K562 (cell line): ENCODE data around the gene RDM1. TPM values are rescaled to one million over a fixed set of nuclear protein-coding genes. Genes with fewer than 3 reads are reported as not detected.

Experiments
- ATAC-seq: fragments of 200-7000 bp; cut with Tn5 transposase; 3 replicates; pipeline ENCODE4 v1.9.1; 2020; ENCODE audit warnings: moderate library complexity
- BruUV-seq: library from RNA; stranded (reverse); fragments of 400-500 nt; replicated peaks from 2 replicates; lab custom pipeline; 2021; lab: Mats Ljungman, UMichigan
- CTCF ChIA-PET: fragments of 300-600 bp; formaldehyde crosslinking; extraction: SDS; loops from one replicate; lab custom pipeline; 2021; ENCODE audit warnings: low intra/inter-chr PET ratio; lab: Yijun Ruan, JAX
- POLR2A ChIA-PET: fragments of 300-600, 350-650 bp; sonication (Branson Sonifier 250); formaldehyde crosslinking; extraction: SDS; loops from one replicate; lab custom pipeline; 2021; ENCODE audit warnings: antibody characterized with exemption, inconsistent platforms; lab: Yijun Ruan, JAX
- DNase-seq, 4 experiments: peaks; one replicate each; pipeline versions ENCODE4 v3.0.0 to v3.0.0-alpha.2; 2011 to 2018; ENCODE audit warnings: low spot score in 3 of 4, mixed read lengths in 3 of 4; ENCODE audit errors: extremely low read depth in 1 of 4
- FAIRE-seq: peaks from 2 replicates; lab custom pipeline; 2011; peaks lifted over from hg19 to GRCh38; lab: Jason Lieb, UNC
- H2AFZ ChIP-seq: 2 replicates; pipeline ENCODE4 v1.6.0; 2011; ENCODE audit warnings: low read depth, low read length, control low read depth, inconsistent platforms
- H3K27ac ChIP-seq: fragments of 200-600 bp; 3 replicates; pipeline ENCODE4 v1.8.0; 2011; ENCODE audit warnings: low read depth, mild to moderate bottlenecking, control low read depth, inconsistent platforms, low read length, moderate library complexity, mixed read lengths; ENCODE audit errors: extremely low read depth
- H3K27me3 ChIP-seq, 2 experiments: fragments of 300-600 bp in 1 of 2; 2 replicates in 1 of 2; 3 replicates in 1 of 2; pipeline versions ENCODE4 v1.6.0 to v1.8.0; 2011; ENCODE audit warnings: inconsistent platforms in 2 of 2, low read length in 2 of 2, mild to moderate bottlenecking in 1 of 2, mixed read lengths in 1 of 2, moderate library complexity in 1 of 2; ENCODE audit not compliant: control insufficient read depth in 2 of 2, insufficient read depth in 2 of 2
- H3K36me3 ChIP-seq: fragments of 300-600 bp; 3 replicates; pipeline ENCODE4 v1.8.0; 2011; ENCODE audit warnings: mild to moderate bottlenecking, low read length, inconsistent platforms; ENCODE audit not compliant: control insufficient read depth, insufficient read depth
- H3K4me1 ChIP-seq, 2 experiments: fragments of 200-600 bp in 1 of 2; replicated peaks in 1 of 2; 2 replicates in 1 of 2; 3 replicates in 1 of 2; pipeline versions ENCODE4 v1.5.1 to v1.8.0; 2011; ENCODE audit warnings: inconsistent platforms in 2 of 2, low read length in 2 of 2, mild to moderate bottlenecking in 1 of 2, mixed read lengths in 1 of 2, moderate library complexity in 1 of 2; ENCODE audit not compliant: control insufficient read depth in 2 of 2, insufficient read depth in 2 of 2
- H3K4me2 ChIP-seq: 2 replicates; pipeline ENCODE4 v1.6.1; 2011; ENCODE audit warnings: low read length, control low read depth, inconsistent platforms, mixed read lengths; ENCODE audit not compliant: insufficient read depth
- H3K4me3 ChIP-seq: fragments of 200-600 bp; sonication (generic), shearing (Covaris generic); 2 replicates; pipeline ENCODE4 v1.5.1; 2016; ENCODE audit warnings: control low read depth, inconsistent platforms
- H3K79me2 ChIP-seq: fragments of 200-600 bp; 3 replicates; pipeline ENCODE4 v1.8.0; 2011; ENCODE audit warnings: low read length, inconsistent platforms; ENCODE audit not compliant: control insufficient read depth, insufficient read depth
- H3K9ac ChIP-seq, 2 experiments: 2 replicates each; pipeline versions ENCODE4 v1.6.0 to v1.6.1; 2011; ENCODE audit warnings: low read depth in 2 of 2, low read length in 2 of 2, control low read depth in 1 of 2, inconsistent platforms in 1 of 2, mild to moderate bottlenecking in 1 of 2, mixed read lengths in 1 of 2; ENCODE audit not compliant: insufficient read depth in 1 of 2
- H3K9me1 ChIP-seq: one replicate; pipeline ENCODE4 v1.6.0; 2011; ENCODE audit warnings: inconsistent platforms, mild to moderate bottlenecking, low read length, moderate library complexity; ENCODE audit not compliant: control insufficient read depth, insufficient read depth
- H3K9me3 ChIP-seq: replicated peaks from 2 replicates; pipeline ENCODE4 v1.5.1; 2011; ENCODE audit warnings: low read depth, low read length, inconsistent platforms; ENCODE audit not compliant: control insufficient read depth, insufficient read depth
- H4K20me1 ChIP-seq: replicated peaks from 2 replicates; pipeline ENCODE4 v1.6.1; 2011; ENCODE audit warnings: low read length, inconsistent platforms, mixed read lengths; ENCODE audit not compliant: control insufficient read depth, insufficient read depth
- MEIS2 ChIP-seq: fragments of 450-650 bp; IDR thresholded peaks from 2 replicates; pipeline ENCODE4 v1.6.1; 2014; ENCODE audit warnings: mild to moderate bottlenecking; ENCODE audit not compliant: partially characterized antibody
- NR2C1 ChIP-seq, 2 experiments: fragments of 450-650 bp; IDR thresholded peaks; 2 replicates each; pipeline ENCODE4 v1.6.1; 2017; ENCODE audit warnings: mild to moderate bottlenecking in 2 of 2, antibody characterized with exemption in 1 of 2, inconsistent platforms in 1 of 2, missing compliant biosample characterization in 1 of 2, missing genetic modification characterization in 1 of 2
- SMARCC2 ChIP-seq: fragments of 450-650 bp; IDR thresholded peaks from 2 replicates; pipeline ENCODE4 v1.6.1; 2017; ENCODE audit warnings: antibody characterized with exemption, moderate library complexity, mild to moderate bottlenecking, low read depth
- WGBS: fragments of 100-300 bp; shearing (Covaris generic); methylation state at CpG from one replicate; pipeline ENCODE4 v1.1.6; 2016; ENCODE audit warnings: low coverage, mixed read lengths; ENCODE audit not compliant: insufficient coverage; ENCODE audit errors: missing lambda C conversion rate; 5-methylcytosine and 5-hydroxymethylcytosine counted together
- in situ Hi-C: fragments of 300-500 bp; cut with MboI; formaldehyde crosslinking; loops from 4 replicates; pipeline ENCODE4 v1.15.0; 2018; ENCODE audit warnings: inconsistent platforms, mixed read lengths
- intact Hi-C: fragments of 100-400 bp; cut with micrococcal nuclease; formaldehyde crosslinking; loops from 2 replicates; pipeline ENCODE4 v1.14.2; 2022
- polyA plus RNA-seq, 8 experiments: library from polyadenylated mRNA; depleted of rRNA in 4 of 8; stranded (reverse) in 5 of 8; unstranded in 3 of 8; fragments of >200 nt; fragmentation: Nextera tagmentation in 2 of 8; fragmentation: Illumina TruSeq in 1 of 8; extraction: Ambion mirVana in 2 of 8; extraction: Trizol in 1 of 8; gene quantifications; 2 replicates each; pipeline versions ENCODE4 v1.2.1 to v1.2.3, GENCODE V29; 2011 to 2014; ENCODE audit warnings: inconsistent platforms in 1 of 8, missing spikeins in 1 of 8
- total RNA-seq, 7 experiments: library from RNA; depleted of rRNA in 6 of 7; stranded (reverse); fragments of >200 nt in 6 of 7; fragmentation: Illumina TruSeq in 2 of 7; extraction: Trizol in 2 of 7; gene quantifications; 2 replicates each; pipeline versions ENCODE4 v1.2.1 to v1.2.3, GENCODE V29; 2011 to 2021; ENCODE audit warnings: low replicate concordance in 1 of 7

RDM1 gene
- total and polyA plus RNA-seq, 9 of the 15 experiments (the other 6 are each of a cell fraction or from before 2014, with no cell fraction given), result 2.5 to 11.2 (median 5.4) TPM

DNA sequence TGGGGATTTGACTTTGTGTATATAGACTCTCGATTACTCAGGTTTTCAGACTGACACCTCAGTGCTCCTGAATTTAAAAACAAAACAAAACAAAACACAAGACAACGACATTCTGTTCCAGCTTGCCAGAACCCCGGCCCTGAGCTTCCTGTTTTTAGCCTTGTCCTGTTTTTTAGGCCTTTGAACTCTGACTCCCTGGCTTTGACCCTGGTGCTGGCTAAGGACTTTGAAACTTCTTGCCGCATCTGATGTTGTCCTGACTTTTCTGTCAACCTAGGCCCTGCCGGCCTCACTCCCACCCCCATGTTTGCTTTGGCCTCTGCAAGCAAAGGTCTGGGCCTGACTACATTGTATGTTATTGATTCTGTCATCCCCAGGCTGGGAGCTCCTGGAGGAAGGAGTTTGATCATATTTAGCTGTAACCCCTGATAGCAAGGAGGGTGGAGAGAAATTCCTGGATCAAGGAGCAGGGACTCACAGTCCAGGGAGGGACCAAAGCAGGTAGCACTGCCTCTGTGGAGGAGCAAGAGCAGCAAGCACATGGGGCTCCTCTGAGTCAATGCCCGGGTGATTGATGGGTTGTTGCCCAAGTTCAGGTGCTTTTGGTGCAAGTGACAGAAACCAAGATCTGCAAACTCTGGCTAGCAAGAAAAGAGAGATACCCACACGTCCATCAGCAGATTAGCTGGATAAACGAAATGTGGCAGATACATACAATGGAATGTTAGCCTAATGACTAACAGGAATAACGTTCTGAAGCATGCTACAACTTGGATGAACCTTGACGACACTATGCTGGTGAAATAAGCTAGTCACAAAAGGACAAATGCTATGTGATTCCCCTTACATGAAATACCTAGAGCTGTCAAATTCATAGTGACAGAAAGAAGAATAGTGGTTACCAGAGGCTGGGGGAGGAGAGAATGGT is 43.0 kb upstream of the RDM1 start:
- ChIA-PET POLR2A (interaction anchor here (0.7 to 1.2 kb wide), 3 partner anchors 88 to 481 kb away, joined by 3 to 4 read pairs (median 3); partner anchors contain the start of gene CCL5), CTCF (interaction anchor here (1.0 to 1.5 kb wide), 2 partner anchors 175 kb away, joined by 3 to 4 read pairs; no protein-coding TSS in a partner anchor)
- intact Hi-C loops (no loop called here), in situ Hi-C loops (loop anchor here (5.0 to 25.0 kb wide), 2 partner anchors 164 to 514 kb away; partner anchors contain the start of gene ZNHIT3)
- Histone ChIP-seq H3K27me3 (peaks cover 6 to 15% of the 10 kb centered on the region in 2 experiments; a peak in 3 of 5 replicates), H3K27ac (no peak overlapping the region), H3K9me1 (no peaks in the 10 kb centered on the region), H3K4me2 (no peak overlapping the region), H3K9ac (no peak overlapping the region), H2AFZ (no peak overlapping the region), H3K36me3 (no peaks in the 10 kb centered on the region), H4K20me1 (no peaks in the 10 kb centered on the region), H3K9me3 (no peaks in the 10 kb centered on the region), H3K4me1 (no peaks in the 10 kb centered on the region), H3K4me3 (no peak overlapping the region), H3K79me2 (no peaks in the 10 kb centered on the region)
- FAIRE-seq (no peak), ATAC-seq (no peak), DNase-seq (no peak)
- no TSS peak for BruUV-seq
- TF ChIP-seq SMARCC2 (no peak), NR2C1 (IDR thresholded peaks at IDR 0.05) (peak; percentile 34; the same call in 1 of the 2 replicates), NR2C1 (tag; IDR thresholded peaks at IDR 0.05) (0 out of 2 replicates have a peak, but pooled peaks have one; percentile 24), MEIS2 (peak; percentile 8)
- 15% methylated on average over 10 of the region's 10 CpGs for WGBS
